ENCODE measurements around the gene RCAN3.

DNA sequence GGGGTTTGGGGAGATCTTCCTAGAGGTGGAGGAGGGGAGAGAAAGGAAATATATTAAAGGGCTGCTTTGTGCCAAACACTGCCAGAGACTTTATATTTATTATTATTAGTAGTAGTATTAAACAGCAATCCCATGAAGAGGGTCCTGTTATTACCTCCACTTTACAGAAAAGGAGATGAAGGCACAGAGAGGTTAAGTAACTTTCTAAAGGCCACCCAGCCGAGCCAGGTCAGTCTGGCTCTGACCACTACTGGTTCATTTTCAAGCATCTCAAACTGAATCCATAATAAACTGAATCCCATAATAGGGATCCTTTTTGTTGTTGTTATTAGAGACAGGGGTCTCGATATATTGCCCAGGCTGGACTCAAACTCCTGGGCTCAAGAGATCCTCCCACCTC, 65.8 kb downstream of the RCAN3 start:
- no peak for TF ChIP-seq EZH2phosphoT487 (IDR thresholded peaks at IDR 0.05; ENCODE audit: low read length)
- TF ChIP-seq, protein P1, sequence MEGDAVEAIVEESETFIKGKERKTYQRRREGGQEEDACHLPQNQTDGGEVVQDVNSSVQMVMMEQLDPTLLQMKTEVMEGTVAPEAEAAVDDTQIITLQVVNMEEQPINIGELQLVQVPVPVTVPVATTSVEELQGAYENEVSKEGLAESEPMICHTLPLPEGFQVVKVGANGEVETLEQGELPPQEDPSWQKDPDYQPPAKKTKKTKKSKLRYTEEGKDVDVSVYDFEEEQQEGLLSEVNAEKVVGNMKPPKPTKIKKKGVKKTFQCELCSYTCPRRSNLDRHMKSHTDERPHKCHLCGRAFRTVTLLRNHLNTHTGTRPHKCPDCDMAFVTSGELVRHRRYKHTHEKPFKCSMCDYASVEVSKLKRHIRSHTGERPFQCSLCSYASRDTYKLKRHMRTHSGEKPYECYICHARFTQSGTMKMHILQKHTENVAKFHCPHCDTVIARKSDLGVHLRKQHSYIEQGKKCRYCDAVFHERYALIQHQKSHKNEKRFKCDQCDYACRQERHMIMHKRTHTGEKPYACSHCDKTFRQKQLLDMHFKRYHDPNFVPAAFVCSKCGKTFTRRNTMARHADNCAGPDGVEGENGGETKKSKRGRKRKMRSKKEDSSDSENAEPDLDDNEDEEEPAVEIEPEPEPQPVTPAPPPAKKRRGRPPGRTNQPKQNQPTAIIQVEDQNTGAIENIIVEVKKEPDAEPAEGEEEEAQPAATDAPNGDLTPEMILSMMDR (IDR thresholded peaks at IDR 0.05; ENCODE audit: low read length), result no peak

All from MM.1S (cell line).